ENCODE measurements around the gene ADH6. TPM values are rescaled to one million over a fixed set of nuclear protein-coding genes. Genes with fewer than 3 reads are reported as not detected.

ADH6 gene
- total RNA-seq = 0.50 TPM
- long read RNA-seq, partial matches to known transcripts = 0 of 1 reads
- long read RNA-seq, other reads (novel, unspliced or antisense) = 1 of 1 reads

GRCh38 chr4:99219072-99219471 lies at the start of gene ADH6:
ADH6 (minus strand) TSS chr4:99219246; CDS start chr4:99219152, 94 bp downstream.
- Histone ChIP-seq H3K9me3 (no peaks in the 10 kb centered on the region), H3K4me3 (no peak within 1 kb of the TSS), H3K27me3 (ENCODE audit: low read depth) (no peaks in the 10 kb centered on the region), H3K27ac (no peak within 1 kb of the TSS), H3K36me3 (no peaks in the 10 kb centered on the region), H3K4me1 (no peaks in the 10 kb centered on the region)
- ATAC-seq = peak in 1 of 2 donors; percentile 36
- intact Hi-C loops (cut with DNase I) = no loop called here
- TF ChIP-seq CTCF (IDR thresholded peaks at IDR 0.05) = no peak
- DNase-seq = no peak

- Histone ChIP-seq H3K36me3 (no peaks in the 10 kb centered on the region), H3K27me3 (ENCODE audit: low read depth) (no peaks in the 10 kb centered on the region), H3K4me3 (no peak overlapping the region), H3K9me3 (no peaks in the 10 kb centered on the region), H3K4me1 (no peaks in the 10 kb centered on the region), H3K27ac (no peak overlapping the region)
- ATAC-seq (no peak), DNase-seq (no peak)
- intact Hi-C loops (cut with DNase I) = no loop called here
- no peak for TF ChIP-seq CTCF (IDR thresholded peaks at IDR 0.05)
These were observed 45.9 kb upstream of the ADH6 start for GRCh38 chr4:99264927-99265326.

- Histone ChIP-seq H3K36me3 (no peaks in the 10 kb centered on the region), H3K4me3 (no peak overlapping the region), H3K9me3 (no peaks in the 10 kb centered on the region), H3K4me1 (no peaks in the 10 kb centered on the region), H3K27ac (no peak overlapping the region), H3K27me3 (ENCODE audit: low read depth) (no peaks in the 10 kb centered on the region)
- TF ChIP-seq CTCF (IDR thresholded peaks at IDR 0.05) = no peak
- intact Hi-C loops (cut with DNase I) = no loop called here
- DNase-seq = no peak
- no peak for ATAC-seq
These were observed 33.7 kb upstream of the ADH6 start for GRCh38 chr4:99252746-99253145.

- peaks cover 11% of the 10 kb centered on the region for H3K9me3 ChIP-seq
- no peaks in the 10 kb centered on the region for H3K4me1 ChIP-seq
- TF ChIP-seq CTCF (IDR thresholded peaks at IDR 0.05) = no peak
- intact Hi-C loops (cut with DNase I) = no loop called here
- DNase-seq (no peak), ATAC-seq (no peak)
- no peaks in the 10 kb centered on the region for H3K27me3 ChIP-seq (ENCODE audit: low read depth)
- H3K27ac ChIP-seq = no peak overlapping the region
- no peaks in the 10 kb centered on the region for H3K36me3 ChIP-seq
- no peak overlapping the region for H3K4me3 ChIP-seq
These were observed 29.7 kb upstream of the ADH6 start for GRCh38 chr4:99248714-99249113.

GRCh38 chr4:99235955-99236354 lies 16.9 kb upstream of the ADH6 start:
- intact Hi-C loops (cut with DNase I) = no loop called here
- no peaks in the 10 kb centered on the region for H3K36me3 ChIP-seq

More at GRCh38 chr4:99235955-99236354, 16.9 kb upstream of the ADH6 start:
- Histone ChIP-seq H3K27ac (no peak overlapping the region), H3K4me1 (no peaks in the 10 kb centered on the region), H3K4me3 (no peak overlapping the region), H3K27me3 (ENCODE audit: low read depth) (no peaks in the 10 kb centered on the region), H3K9me3 (no peaks in the 10 kb centered on the region)
- no peak for ATAC-seq
- TF ChIP-seq CTCF (IDR thresholded peaks at IDR 0.05) = no peak
- no peak for DNase-seq

All from lower lobe of right lung (tissue), 2 donors.